ENCODE measurements around the gene TMPRSS6.

DNA sequence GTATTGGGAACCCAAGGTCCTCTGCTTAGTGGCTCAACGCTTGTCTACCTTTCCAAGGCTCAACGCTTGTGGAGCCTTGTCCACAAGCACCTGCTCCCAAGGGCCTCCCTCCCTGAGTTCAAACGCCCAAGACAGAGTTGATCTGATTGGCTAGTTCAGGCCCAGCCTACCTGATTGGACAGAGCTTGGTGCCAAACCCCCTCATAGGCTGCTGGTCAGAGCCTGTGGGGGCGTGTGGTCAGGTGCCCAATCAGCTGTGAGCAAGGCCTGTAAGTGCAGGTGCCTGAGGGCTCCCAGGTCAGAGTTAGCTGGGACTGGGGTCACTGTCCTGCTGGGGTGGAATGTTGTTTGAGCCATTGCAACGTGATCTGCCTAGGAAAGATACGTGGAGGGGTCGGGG is 16.9 kb upstream of the TMPRSS6 start:
- TF ChIP-seq, protein P1, sequence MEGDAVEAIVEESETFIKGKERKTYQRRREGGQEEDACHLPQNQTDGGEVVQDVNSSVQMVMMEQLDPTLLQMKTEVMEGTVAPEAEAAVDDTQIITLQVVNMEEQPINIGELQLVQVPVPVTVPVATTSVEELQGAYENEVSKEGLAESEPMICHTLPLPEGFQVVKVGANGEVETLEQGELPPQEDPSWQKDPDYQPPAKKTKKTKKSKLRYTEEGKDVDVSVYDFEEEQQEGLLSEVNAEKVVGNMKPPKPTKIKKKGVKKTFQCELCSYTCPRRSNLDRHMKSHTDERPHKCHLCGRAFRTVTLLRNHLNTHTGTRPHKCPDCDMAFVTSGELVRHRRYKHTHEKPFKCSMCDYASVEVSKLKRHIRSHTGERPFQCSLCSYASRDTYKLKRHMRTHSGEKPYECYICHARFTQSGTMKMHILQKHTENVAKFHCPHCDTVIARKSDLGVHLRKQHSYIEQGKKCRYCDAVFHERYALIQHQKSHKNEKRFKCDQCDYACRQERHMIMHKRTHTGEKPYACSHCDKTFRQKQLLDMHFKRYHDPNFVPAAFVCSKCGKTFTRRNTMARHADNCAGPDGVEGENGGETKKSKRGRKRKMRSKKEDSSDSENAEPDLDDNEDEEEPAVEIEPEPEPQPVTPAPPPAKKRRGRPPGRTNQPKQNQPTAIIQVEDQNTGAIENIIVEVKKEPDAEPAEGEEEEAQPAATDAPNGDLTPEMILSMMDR (IDR thresholded peaks at IDR 0.05; ENCODE audit: low read depth, low read length) = no peak
- no peak for TF ChIP-seq EZH2phosphoT487 (IDR thresholded peaks at IDR 0.05; ENCODE audit: low read depth)
